ENCODE results near the gene DYNLRB1.
A peak's percentile ranks its signal among the peaks of the same experiment; 100 is the strongest.

The DYNLRB1 gene

GRCh38 chr20:34566978-34567891 is 51.0 kb downstream of the DYNLRB1 start:
- Histone ChIP-seq H3K9me3 (replicated peaks in 1 of 2; ENCODE audit: control insufficient read depth in 2 of 2, insufficient read depth in 1 of 2, low read depth in 1 of 2, low read length in 2 of 2) (peaks cover 0 to 3% of the 10 kb centered on the region in 2 donors), H3K4me3 (ENCODE audit: low read length in 2 of 2) (no peak overlapping the region), H3K36me3 (replicated peaks in 1 of 2; ENCODE audit: control insufficient read depth in 2 of 2, insufficient read depth in 2 of 2, low read length in 2 of 2) (peaks cover 9 to 40% of the 10 kb centered on the region in 2 donors), H3K4me1 (ENCODE audit: control insufficient read depth in 2 of 2, insufficient read depth in 1 of 2, low read depth in 1 of 2, low read length in 2 of 2) (peaks cover 6 to 15% of the 10 kb centered on the region in 2 donors), H3K79me1 (ENCODE audit: low read depth, low read length) (no peaks in the 10 kb centered on the region), H2BK120ac (ENCODE audit: low read depth, low read length) (no peak overlapping the region), H3K23ac (ENCODE audit: low read depth, low read length, poor library complexity) (no peak overlapping the region), H4K91ac (ENCODE audit: low read depth, low read length, poor library complexity) (no peak overlapping the region), H3K14ac (ENCODE audit: low read length) (no peak overlapping the region), H3K4me2 (ENCODE audit: insufficient read depth, low read length, poor library complexity, severe bottlenecking) (no peak overlapping the region), H4K8ac (ENCODE audit: low read depth, low read length) (no peak overlapping the region), H2BK15ac (ENCODE audit: low read length) (no peak overlapping the region), H3K27ac (replicated peaks; ENCODE audit: low read length) (no peak overlapping the region), H3K4ac (ENCODE audit: low read length) (no peak overlapping the region), H2AFZ (ENCODE audit: low read length) (no peak overlapping the region), H3K27me3 (ENCODE audit: control insufficient read depth in 3 of 3, insufficient read depth in 3 of 3, low read depth in 1 of 3, low read length in 3 of 3) (peaks cover 0 to 2% (median 0%) of the 10 kb centered on the region in 3 experiments), H2BK5ac (ENCODE audit: low read length) (no peak overlapping the region), H2AK5ac (ENCODE audit: low read depth, low read length) (no peak overlapping the region), H3K18ac (ENCODE audit: low read length) (no peak overlapping the region), H2BK12ac (ENCODE audit: low read length) (no peak overlapping the region), H3K9ac (ENCODE audit: low read depth, low read length, poor library complexity) (no peak overlapping the region)
- no CpG with 5 or more reads among the region's 9 CpGs for WGBS, 2 donors (ENCODE audit: extremely low coverage in 2 of 2, insufficient read length in 2 of 2, insufficient replicate concordance in 1 of 2)
- DNase-seq (ENCODE audit: low spot score), result no peak

- Histone ChIP-seq H2BK5ac (ENCODE audit: low read length) (peak overlapping the region; percentile 71), H3K18ac (ENCODE audit: low read length) (peak overlapping the region; percentile 7), H3K36me3 (replicated peaks in 1 of 2; ENCODE audit: control insufficient read depth in 2 of 2, insufficient read depth in 2 of 2, low read length in 2 of 2) (peaks cover 9 to 41% of the 10 kb centered on the region in 2 donors), H2AK5ac (ENCODE audit: low read depth, low read length) (no peak overlapping the region), H3K9me3 (replicated peaks in 1 of 2; ENCODE audit: control insufficient read depth in 2 of 2, insufficient read depth in 1 of 2, low read depth in 1 of 2, low read length in 2 of 2) (peaks cover 0 to 3% of the 10 kb centered on the region in 2 donors), H4K91ac (ENCODE audit: low read depth, low read length, poor library complexity) (no peak overlapping the region), H3K79me1 (ENCODE audit: low read depth, low read length) (no peaks in the 10 kb centered on the region), H3K4me3 (ENCODE audit: low read length in 2 of 2) (no peak overlapping the region), H3K14ac (ENCODE audit: low read length) (no peak overlapping the region), H3K23ac (ENCODE audit: low read depth, low read length, poor library complexity) (peak overlapping the region; percentile 60), H3K4me1 (ENCODE audit: control insufficient read depth in 2 of 2, insufficient read depth in 1 of 2, low read depth in 1 of 2, low read length in 2 of 2) (peaks cover 6 to 15% of the 10 kb centered on the region in 2 donors), H2BK120ac (ENCODE audit: low read depth, low read length) (no peak overlapping the region), H2BK12ac (ENCODE audit: low read length) (no peak overlapping the region), H3K9ac (ENCODE audit: low read depth, low read length, poor library complexity) (no peak overlapping the region), H3K4ac (ENCODE audit: low read length) (no peak overlapping the region), H2AFZ (ENCODE audit: low read length) (no peak overlapping the region), H3K4me2 (ENCODE audit: insufficient read depth, low read length, poor library complexity, severe bottlenecking) (no peak overlapping the region), H2BK15ac (ENCODE audit: low read length) (no peak overlapping the region), H3K27ac (replicated peaks; ENCODE audit: low read length) (no peak overlapping the region), H3K27me3 (ENCODE audit: control insufficient read depth in 3 of 3, insufficient read depth in 3 of 3, low read depth in 1 of 3, low read length in 3 of 3) (peaks cover 0 to 2% (median 0%) of the 10 kb centered on the region in 3 experiments), H4K8ac (ENCODE audit: low read depth, low read length) (no peak overlapping the region)
- WGBS, 2 donors (ENCODE audit: extremely low coverage in 2 of 2, insufficient read length in 2 of 2, insufficient replicate concordance in 1 of 2), result no CpG with 5 or more reads among the region's 15 CpGs
- no peak for DNase-seq (ENCODE audit: low spot score)
Observed at GRCh38 chr20:34567892-34568865, 52.0 kb downstream of the DYNLRB1 start.

GRCh38 chr20:34569598-34569997 is 53.4 kb downstream of the DYNLRB1 start:
- Histone ChIP-seq H4K91ac (ENCODE audit: low read depth, low read length, poor library complexity) (no peak overlapping the region), H3K9ac (ENCODE audit: low read depth, low read length, poor library complexity) (no peak overlapping the region), H2AK5ac (ENCODE audit: low read depth, low read length) (no peak overlapping the region), H3K79me1 (ENCODE audit: low read depth, low read length) (no peaks in the 10 kb centered on the region), H3K36me3 (replicated peaks in 1 of 2; ENCODE audit: control insufficient read depth in 2 of 2, insufficient read depth in 2 of 2, low read length in 2 of 2) (peaks cover 10 to 52% of the 10 kb centered on the region in 2 donors), H2AFZ (ENCODE audit: low read length) (no peak overlapping the region), H3K27me3 (ENCODE audit: control insufficient read depth in 3 of 3, insufficient read depth in 3 of 3, low read depth in 1 of 3, low read length in 3 of 3) (peaks cover 0 to 2% (median 0%) of the 10 kb centered on the region in 3 experiments), H3K23ac (ENCODE audit: low read depth, low read length, poor library complexity) (no peak overlapping the region), H3K4ac (ENCODE audit: low read length) (no peak overlapping the region), H3K18ac (ENCODE audit: low read length) (no peak overlapping the region), H3K9me3 (replicated peaks in 1 of 2; ENCODE audit: control insufficient read depth in 2 of 2, insufficient read depth in 1 of 2, low read depth in 1 of 2, low read length in 2 of 2) (peaks cover 0 to 3% of the 10 kb centered on the region in 2 donors), H2BK120ac (ENCODE audit: low read depth, low read length) (no peak overlapping the region), H3K4me2 (ENCODE audit: insufficient read depth, low read length, poor library complexity, severe bottlenecking) (no peak overlapping the region), H2BK15ac (ENCODE audit: low read length) (no peak overlapping the region), H3K4me1 (ENCODE audit: control insufficient read depth in 2 of 2, insufficient read depth in 1 of 2, low read depth in 1 of 2, low read length in 2 of 2) (peaks cover 6 to 15% of the 10 kb centered on the region in 2 donors), H3K4me3 (ENCODE audit: low read length in 2 of 2) (no peak overlapping the region), H4K8ac (ENCODE audit: low read depth, low read length) (no peak overlapping the region), H3K27ac (replicated peaks; ENCODE audit: low read length) (no peak overlapping the region), H2BK5ac (ENCODE audit: low read length) (no peak overlapping the region), H2BK12ac (ENCODE audit: low read length) (no peak overlapping the region), H3K14ac (ENCODE audit: low read length) (no peak overlapping the region)
- no CpG with 5 or more reads among the region's 2 CpGs for WGBS, 2 donors (ENCODE audit: extremely low coverage in 2 of 2, insufficient read length in 2 of 2, insufficient replicate concordance in 1 of 2)
- DNase-seq (ENCODE audit: low spot score), result no peak

All from neuronal stem cell (in vitro differentiated cells).